GM12873 (cell line): ENCODE measurements around the gene CAMTA1.

ENCODE experiments used
- TF ChIP-seq, protein P1 (sequence below): IDR thresholded peaks from 2 replicates; pipeline ENCODE4 v1.5.1; 2012; ENCODE audit warnings: low read depth, mild to moderate bottlenecking, moderate library complexity, low read length, control low read depth; ENCODE audit not compliant: insufficient read depth; ENCODE audit errors: missing control alignments

Gene CAMTA1

DNA sequence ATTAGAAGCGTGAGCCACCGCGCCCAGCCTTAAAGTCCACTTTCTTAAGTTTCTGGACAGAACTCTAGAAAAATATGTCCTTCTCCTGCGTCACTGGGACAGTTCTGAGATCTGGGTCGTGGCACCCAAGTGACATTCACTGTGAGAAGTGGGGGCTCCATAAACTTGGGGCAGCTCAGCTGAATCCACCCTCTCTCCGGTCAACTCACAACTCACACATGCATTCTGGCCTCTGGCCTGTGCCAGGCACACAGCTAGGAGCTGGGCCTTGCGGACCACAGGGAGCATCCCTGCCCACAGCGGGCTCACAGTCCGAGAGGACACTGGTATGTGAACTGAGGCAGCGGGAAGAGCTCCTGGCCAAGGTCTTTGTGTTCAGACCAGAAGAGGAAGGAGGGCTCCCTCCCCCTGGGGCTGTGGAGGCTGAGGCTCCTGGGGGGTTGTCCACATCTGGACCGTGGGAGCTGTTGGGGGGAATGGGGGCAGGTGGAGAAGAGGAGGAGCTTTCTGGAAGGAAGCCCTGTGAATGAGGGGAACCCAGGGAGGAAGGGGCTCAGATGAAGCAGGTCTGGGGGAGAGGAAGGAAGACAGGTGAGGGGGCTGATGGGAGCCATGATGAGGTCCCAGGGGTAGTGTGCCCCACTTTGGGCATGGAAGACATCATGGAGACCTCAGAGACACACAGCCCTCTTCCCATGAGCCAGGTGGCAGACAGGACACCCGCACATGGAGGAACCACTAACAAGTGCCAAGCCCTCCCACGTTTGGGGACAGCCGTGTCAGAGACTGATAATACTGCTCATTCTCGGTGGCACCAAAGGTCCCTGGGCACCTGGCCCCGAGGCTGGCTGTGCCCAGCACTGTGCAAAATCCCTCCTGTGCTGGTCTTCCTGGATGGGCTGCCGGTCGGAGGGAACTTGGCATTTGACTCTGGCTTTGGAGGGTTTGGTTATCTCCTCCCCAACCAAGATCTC, 794.9 kb downstream of the CAMTA1 start:
- TF ChIP-seq, protein P1, sequence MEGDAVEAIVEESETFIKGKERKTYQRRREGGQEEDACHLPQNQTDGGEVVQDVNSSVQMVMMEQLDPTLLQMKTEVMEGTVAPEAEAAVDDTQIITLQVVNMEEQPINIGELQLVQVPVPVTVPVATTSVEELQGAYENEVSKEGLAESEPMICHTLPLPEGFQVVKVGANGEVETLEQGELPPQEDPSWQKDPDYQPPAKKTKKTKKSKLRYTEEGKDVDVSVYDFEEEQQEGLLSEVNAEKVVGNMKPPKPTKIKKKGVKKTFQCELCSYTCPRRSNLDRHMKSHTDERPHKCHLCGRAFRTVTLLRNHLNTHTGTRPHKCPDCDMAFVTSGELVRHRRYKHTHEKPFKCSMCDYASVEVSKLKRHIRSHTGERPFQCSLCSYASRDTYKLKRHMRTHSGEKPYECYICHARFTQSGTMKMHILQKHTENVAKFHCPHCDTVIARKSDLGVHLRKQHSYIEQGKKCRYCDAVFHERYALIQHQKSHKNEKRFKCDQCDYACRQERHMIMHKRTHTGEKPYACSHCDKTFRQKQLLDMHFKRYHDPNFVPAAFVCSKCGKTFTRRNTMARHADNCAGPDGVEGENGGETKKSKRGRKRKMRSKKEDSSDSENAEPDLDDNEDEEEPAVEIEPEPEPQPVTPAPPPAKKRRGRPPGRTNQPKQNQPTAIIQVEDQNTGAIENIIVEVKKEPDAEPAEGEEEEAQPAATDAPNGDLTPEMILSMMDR = no peak

DNA sequence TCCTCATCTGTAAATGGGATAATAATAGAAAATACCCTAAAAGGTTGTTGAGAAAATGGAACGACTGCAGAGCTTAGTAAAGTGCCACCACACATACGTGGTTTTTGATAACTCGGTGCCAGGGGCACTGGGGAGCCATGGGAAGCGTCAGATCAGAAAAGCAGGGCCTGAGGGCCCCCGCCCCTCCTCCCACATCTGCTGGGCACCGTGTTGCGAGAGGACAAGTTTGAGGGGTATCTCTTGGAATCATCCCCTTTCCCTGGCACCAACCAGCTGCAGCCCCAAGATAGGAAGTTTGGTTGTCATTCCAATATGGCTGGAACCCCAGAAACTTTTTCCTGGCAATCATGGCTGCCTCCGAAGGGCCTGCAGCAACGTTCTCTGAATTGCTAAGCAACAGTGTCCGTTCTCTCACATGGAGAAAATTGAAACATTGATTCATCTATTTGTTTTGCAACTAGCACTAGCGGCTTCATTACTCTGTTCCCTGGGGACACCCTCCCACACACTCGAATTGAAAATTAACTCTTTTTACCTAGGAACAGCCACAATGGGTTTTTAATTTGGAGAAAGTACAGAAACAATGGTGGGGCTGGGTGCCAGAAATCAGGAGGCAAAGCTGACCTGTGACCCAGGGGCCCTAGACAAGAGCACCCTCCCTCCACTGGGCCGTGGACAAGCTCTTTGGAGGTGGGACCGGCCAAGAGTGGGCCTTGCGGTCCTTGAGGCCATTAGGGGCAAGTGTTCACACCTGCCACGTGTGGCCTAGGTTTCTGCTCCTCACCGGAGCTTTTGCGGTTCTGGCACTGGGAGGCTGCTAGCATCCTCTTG, 795.9 kb downstream of the CAMTA1 start:
- TF ChIP-seq, protein P1 = no peak

DNA sequence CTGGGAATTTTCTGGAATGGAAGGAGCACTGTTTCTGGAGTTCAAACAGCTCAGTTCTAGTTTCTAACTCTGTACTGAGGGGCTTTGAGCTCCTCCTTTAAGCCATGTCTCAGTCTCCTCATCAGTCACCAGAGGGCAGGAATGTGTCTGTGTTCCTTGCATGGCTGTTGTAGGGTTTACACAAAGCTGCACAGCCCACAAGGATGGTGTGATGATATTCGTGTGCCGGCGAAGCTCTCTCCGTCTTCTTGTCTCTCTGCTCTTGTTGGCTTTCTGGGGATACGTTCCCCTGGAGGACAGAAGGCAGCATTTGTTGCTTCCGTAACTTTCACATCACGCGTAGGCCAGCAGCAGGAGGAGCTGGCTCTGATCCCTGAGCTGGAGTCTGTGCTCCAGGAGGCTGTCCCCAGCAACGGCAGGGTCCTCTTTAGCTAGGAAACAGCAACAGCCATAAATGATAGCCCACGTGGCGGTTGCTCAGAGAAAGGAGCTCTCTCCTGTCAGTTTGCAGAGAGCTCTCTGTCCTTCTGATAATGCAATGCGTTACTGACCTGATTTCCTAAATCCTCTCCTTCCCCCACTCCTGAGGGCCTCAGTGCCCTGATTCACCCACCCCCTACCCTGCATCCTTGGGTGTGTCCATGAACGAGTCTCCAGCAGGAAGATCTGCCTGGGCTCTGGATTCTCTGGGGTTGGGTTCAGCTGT, 796.7 kb downstream of the CAMTA1 start:
- TF ChIP-seq, protein P1 = no peak

DNA sequence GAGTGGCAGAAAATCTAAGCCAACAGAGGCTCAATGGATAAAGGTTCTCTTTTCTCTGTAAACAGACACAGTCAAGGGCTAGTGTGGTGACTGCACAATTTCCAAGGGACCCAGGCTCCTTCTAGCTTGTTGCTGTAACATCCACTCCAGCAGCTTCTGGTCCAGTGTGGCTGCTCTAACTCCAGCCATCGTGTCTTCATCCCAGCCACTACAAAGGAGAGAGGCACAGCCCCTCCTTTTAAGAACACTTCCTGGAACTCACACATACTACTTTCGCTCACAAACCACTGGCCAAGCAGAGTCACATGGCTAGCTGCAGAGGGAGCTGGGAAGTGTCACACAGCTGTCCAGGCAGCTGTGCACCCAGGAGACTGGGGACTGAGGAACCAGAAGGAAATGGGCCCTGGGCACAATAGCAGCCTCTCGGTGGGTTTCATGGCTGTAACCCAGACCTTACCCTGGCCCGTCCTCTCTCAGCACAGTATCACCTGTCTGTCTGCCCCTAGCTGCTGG, 797.3 kb downstream of the CAMTA1 start:
- TF ChIP-seq, protein P1 = no peak

DNA sequence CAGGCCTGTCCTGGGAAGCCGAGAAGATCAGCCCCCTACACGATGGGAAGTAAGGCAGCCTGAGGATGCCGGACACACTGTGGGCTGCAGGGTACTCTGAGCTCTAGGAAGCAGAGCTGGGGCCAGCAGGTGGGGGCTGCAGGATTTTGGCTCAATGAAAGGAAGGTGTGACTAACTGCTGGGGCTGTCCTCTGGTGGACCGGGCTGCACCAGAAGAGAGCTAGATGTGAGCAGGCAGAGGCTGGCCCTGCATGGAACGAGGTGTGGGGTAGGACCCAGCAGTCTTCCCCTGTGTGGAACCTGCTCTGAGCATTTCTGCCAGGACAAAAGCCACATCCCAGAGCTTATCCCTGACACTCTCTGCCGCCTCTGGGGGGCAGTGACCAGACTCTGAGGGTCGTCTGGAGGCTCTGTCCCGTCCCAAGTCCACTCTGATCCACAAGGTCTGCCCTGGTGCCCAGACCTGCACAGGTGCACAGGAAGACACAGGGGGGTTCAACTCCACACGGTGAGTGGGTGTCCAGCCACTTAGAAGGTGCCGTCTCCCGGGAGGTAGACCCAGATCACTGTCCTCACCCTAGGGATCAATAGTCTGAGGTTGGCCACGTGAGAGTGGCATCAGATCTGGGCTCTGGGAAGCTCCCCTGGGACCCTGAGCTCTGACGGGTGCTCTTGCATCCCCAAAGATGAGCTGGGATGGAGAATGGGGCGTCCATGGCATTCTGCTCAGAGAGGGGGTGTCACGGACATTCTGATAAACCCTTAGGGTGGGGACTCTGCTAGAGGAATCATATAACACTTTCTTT, 798.2 kb downstream of the CAMTA1 start:
- TF ChIP-seq, protein P1 = no peak

DNA sequence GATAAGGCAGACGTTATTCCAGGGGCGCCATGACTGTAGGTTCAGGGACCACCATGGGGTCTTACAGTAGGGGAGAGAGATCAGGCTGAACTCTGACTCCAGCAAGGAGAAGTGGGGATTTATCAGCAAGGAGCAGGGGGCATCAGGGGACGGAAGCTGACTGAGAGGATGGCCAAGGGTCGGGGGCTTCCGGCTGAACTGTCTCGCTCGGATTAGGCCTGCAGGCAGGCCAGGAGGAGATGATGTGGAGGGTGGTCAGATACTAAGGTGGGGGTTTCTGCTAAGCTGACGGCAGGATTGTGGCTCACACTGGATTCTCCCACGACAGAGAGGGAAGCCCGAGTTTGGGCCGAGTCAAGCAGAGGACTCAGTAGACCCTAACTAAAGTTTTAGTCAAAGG, 798.9 kb downstream of the CAMTA1 start:
- TF ChIP-seq, protein P1 = no peak
